Natural killer cell (primary cell): ENCODE measurements around the gene MAPK11. TPM values are rescaled to one million over a fixed set of nuclear protein-coding genes. Genes with fewer than 3 reads are reported as not detected.

Source experiments
- ATAC-seq, 3 donors: fragments of 150-1000 bp in 2 of 3; fragments of 200-7000 bp in 1 of 3; cut with Tn5 transposase; 1 replicate in 1 of 3; 2 replicates in 2 of 3; pipeline ENCODE4 v1.10.0; 2021; ENCODE audit warnings: mild to moderate bottlenecking in 2 of 3, moderate library complexity in 2 of 3
- DNase-seq, 2 donors: peaks; one replicate each; pipeline versions ENCODE4 v3.0.0 to v3.0.0-alpha.2; 2013 to 2021; ENCODE audit warnings: mixed read lengths in 1 of 2
- H3K27ac ChIP-seq: one replicate; pipeline ENCODE4 v1.5.1; 2013; ENCODE audit warnings: mild to moderate bottlenecking, low read length
- H3K27me3 ChIP-seq: one replicate; pipeline ENCODE4 v1.6.1; 2013; ENCODE audit warnings: low read length; ENCODE audit not compliant: control insufficient read depth, insufficient read depth
- H3K36me3 ChIP-seq: one replicate; pipeline ENCODE4 v1.6.1; 2013; ENCODE audit warnings: low read length; ENCODE audit not compliant: control insufficient read depth, insufficient read depth
- H3K4me1 ChIP-seq: one replicate; pipeline ENCODE4 v1.6.1; 2013; ENCODE audit warnings: low read length; ENCODE audit not compliant: control insufficient read depth, insufficient read depth
- H3K4me3 ChIP-seq: one replicate; pipeline ENCODE4 v1.5.1; 2013; ENCODE audit warnings: low read length
- H3K9me3 ChIP-seq: one replicate; pipeline ENCODE4 v1.6.1; 2013; ENCODE audit warnings: low read length; ENCODE audit not compliant: control insufficient read depth, insufficient read depth
- H3K27ac Mint-ChIP-seq, 2 donors: one replicate each; pipeline ENCODE4 v1.8.0; 2022; ENCODE audit warnings: mild to moderate bottlenecking in 2 of 2, mixed read lengths in 2 of 2, moderate library complexity in 1 of 2
- H3K27me3 Mint-ChIP-seq, 2 donors: one replicate each; pipeline ENCODE4 v1.8.0; 2022; ENCODE audit warnings: low read depth in 2 of 2, mixed read lengths in 2 of 2
- H3K36me3 Mint-ChIP-seq: one replicate; pipeline ENCODE4 v1.8.0; 2022; ENCODE audit warnings: mixed read lengths
- H3K4me1 Mint-ChIP-seq, 2 donors: one replicate each; pipeline ENCODE4 v1.8.0; 2022; ENCODE audit warnings: mixed read lengths in 2 of 2
- H3K4me3 Mint-ChIP-seq: one replicate; pipeline ENCODE4 v1.8.0; 2022; ENCODE audit warnings: mild to moderate bottlenecking, moderate library complexity, mixed read lengths
- H3K9me3 Mint-ChIP-seq, 2 donors: one replicate each; pipeline ENCODE4 v1.8.0; 2022; ENCODE audit warnings: mixed read lengths in 2 of 2
- WGBS: methylation state at CpG from one replicate; pipeline ENCODE4 v1.1.7; 2013; ENCODE audit warnings: missing lambda C conversion rate; ENCODE audit not compliant: insufficient coverage; 5-methylcytosine and 5-hydroxymethylcytosine counted together
- intact Hi-C: fragments of 100-400 bp; cut with micrococcal nuclease; formaldehyde crosslinking; loops from one replicate; pipeline ENCODE4 v1.14.2; 2022
- total RNA-seq, 4 donors: library from RNA; stranded (reverse); fragments of 120-200 nt in 1 of 4; gene quantifications; one replicate each; pipeline versions ENCODE4 v1.2.3 to v1.2.4, GENCODE V29; 2013 to 2022
- TF ChIP-seq, protein P1 (sequence below): fragments of 200-600 bp; IDR thresholded peaks from one replicate; pipeline ENCODE4 v1.8.0; 2022; ENCODE audit warnings: antibody characterized with exemption

The MAPK11 gene
- total RNA-seq, 3 donors from 2014 or later (not counting 1 experiment from before 2014, with no cell fraction given) = 2.2 to 3.1 (median 2.2) TPM

DNA sequence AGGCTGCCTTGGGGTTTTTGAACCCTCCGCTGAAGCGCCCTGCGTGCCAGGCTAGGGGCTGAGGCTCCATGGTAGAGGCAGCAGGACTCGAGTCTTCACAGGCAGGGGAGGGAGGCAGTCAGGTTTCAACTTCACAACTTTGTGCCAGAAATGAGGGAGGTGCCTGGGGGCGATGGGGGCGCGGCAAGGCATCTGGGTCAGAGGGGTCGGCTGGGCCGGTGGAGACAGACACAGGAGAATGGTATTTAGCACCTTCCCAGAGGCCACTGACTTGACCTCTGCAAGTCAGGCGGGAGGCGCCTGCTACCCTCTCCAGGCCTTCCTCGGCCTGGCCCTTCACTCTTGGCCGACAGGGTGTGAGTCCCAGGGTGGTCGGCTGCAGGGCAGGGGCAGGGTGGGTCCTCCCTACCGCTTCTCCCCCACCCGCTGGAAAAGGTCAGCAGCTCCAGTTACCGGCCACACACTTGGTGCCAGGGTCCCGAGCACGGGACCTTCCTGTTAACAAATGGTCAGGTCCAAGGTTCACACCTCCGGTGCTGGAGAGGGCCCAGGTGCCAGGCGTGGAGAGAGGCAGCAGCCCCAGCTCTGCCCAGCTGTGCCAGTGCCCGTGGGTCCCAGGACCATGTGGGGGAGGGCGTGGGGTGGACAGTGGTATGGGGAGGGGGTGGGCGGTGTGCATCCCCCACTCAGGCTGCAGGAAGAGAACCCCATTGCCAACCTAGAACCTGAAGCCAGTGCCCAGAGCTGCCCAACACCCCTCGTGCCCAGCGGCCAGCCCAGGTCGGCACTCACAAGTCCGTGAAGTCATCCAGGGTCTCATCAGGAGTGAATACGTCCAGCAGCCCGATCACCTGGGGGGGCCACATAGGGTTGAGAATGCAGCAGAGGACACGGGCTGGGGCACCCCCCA, 12.5 kb downstream of the MAPK11 start:
- no peaks in the 10 kb centered on the region for H3K36me3 Mint-ChIP-seq
- Histone ChIP-seq H3K9me3 (no peaks in the 10 kb centered on the region), H3K4me3 (no peak overlapping the region), H3K27ac (no peak overlapping the region), H3K27me3 (peaks cover 11% of the 10 kb centered on the region), H3K36me3 (no peaks in the 10 kb centered on the region), H3K4me1 (peaks cover 13% of the 10 kb centered on the region)
- ATAC-seq (no peak), DNase-seq (no peak)
- H3K4me1 Mint-ChIP-seq = peaks cover 0 to 7% of the 10 kb centered on the region in 2 donors
- intact Hi-C loops = no loop called here
- H3K9me3 Mint-ChIP-seq = no peaks in the 10 kb centered on the region
- 87% methylated on average over 31 of the region's 31 CpGs for WGBS
- H3K4me3 Mint-ChIP-seq = no peak overlapping the region
- H3K27me3 Mint-ChIP-seq = peaks cover 0 to 11% of the 10 kb centered on the region in 2 donors
- TF ChIP-seq, protein P1, sequence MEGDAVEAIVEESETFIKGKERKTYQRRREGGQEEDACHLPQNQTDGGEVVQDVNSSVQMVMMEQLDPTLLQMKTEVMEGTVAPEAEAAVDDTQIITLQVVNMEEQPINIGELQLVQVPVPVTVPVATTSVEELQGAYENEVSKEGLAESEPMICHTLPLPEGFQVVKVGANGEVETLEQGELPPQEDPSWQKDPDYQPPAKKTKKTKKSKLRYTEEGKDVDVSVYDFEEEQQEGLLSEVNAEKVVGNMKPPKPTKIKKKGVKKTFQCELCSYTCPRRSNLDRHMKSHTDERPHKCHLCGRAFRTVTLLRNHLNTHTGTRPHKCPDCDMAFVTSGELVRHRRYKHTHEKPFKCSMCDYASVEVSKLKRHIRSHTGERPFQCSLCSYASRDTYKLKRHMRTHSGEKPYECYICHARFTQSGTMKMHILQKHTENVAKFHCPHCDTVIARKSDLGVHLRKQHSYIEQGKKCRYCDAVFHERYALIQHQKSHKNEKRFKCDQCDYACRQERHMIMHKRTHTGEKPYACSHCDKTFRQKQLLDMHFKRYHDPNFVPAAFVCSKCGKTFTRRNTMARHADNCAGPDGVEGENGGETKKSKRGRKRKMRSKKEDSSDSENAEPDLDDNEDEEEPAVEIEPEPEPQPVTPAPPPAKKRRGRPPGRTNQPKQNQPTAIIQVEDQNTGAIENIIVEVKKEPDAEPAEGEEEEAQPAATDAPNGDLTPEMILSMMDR = no peak
- H3K27ac Mint-ChIP-seq = no peak overlapping the region

DNA sequence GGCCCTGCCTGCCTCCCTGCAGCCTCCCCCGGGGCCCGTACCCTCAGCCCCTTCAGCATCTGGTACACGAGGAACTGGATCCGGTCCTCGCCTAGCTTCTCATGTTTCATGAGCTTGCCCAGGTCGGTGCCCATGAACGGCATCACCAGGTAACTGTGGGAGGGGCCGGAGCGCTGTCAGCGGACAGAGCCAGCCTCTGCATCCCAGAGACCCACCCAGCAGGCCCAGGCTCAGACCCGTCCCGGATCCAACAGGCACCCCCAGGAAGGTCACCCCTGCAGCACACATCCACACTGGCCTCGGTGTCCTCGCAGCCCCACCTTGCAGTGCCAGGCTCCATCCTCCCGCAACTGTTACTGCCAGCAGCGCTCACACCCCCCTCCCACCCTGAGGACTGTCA, 13.1 kb downstream of the MAPK11 start:
- H3K36me3 ChIP-seq = no peaks in the 10 kb centered on the region
- H3K27me3 ChIP-seq = peaks cover 5% of the 10 kb centered on the region
- no peak for ATAC-seq
- H3K27ac ChIP-seq = no peak overlapping the region
- 95% methylated on average over 16 of the region's 16 CpGs for WGBS
- H3K4me3 ChIP-seq = no peak overlapping the region
- Mint-ChIP-seq H3K27me3 (peaks cover 0 to 7% of the 10 kb centered on the region in 2 donors), H3K36me3 (no peaks in the 10 kb centered on the region), H3K4me3 (no peak overlapping the region), H3K27ac (no peak overlapping the region), H3K9me3 (no peaks in the 10 kb centered on the region), H3K4me1 (peaks cover 0 to 6% of the 10 kb centered on the region in 2 donors)
- H3K9me3 ChIP-seq = no peaks in the 10 kb centered on the region
- peaks cover 11% of the 10 kb centered on the region for H3K4me1 ChIP-seq
- intact Hi-C loops = no loop called here
- TF ChIP-seq, protein P1 = no peak
- no peak for DNase-seq

DNA sequence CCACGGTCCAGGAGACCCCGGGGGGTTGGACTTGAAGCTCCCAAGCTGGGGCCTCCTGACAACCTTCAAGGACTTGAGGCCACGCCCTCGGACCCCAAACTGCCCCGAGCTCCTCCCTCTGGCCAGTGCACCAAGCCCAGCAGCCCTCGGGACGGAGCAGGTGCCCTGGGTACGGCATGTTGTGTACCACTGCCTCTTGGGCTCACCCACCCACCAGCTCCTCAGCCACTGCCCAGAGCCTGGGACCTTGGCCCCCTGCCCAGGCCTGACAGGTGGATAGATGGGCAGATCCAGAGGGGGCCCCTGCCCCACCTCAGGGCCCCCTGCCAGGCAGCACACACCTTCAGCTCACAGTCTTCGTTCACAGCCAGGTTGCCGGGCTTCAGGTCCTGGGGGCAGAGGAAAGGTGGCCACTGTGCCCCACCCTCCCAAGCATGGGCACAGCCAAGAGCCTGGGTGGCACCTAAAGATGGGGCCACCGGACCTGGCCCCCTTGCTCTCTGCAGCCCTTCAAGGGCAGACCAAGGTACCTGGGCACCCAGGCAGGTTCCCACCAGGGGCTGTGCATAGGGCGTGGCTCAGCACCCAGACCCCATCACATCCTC, 13.8 kb downstream of the MAPK11 start:
- TF ChIP-seq, protein P1 = no peak
- no peak overlapping the region for H3K4me3 Mint-ChIP-seq
- Histone ChIP-seq H3K4me1 (peaks cover 14% of the 10 kb centered on the region), H3K4me3 (no peak overlapping the region), H3K27ac (no peak overlapping the region), H3K36me3 (no peaks in the 10 kb centered on the region), H3K9me3 (no peaks in the 10 kb centered on the region), H3K27me3 (peaks cover 4% of the 10 kb centered on the region)
- H3K27ac Mint-ChIP-seq = no peak overlapping the region
- DNase-seq (no peak), ATAC-seq (no peak)
- peaks cover 0 to 6% of the 10 kb centered on the region in 2 donors for H3K27me3 Mint-ChIP-seq
- no peaks in the 10 kb centered on the region for H3K9me3 Mint-ChIP-seq
- H3K4me1 Mint-ChIP-seq = peaks cover 0 to 9% of the 10 kb centered on the region in 2 donors
- no peaks in the 10 kb centered on the region for H3K36me3 Mint-ChIP-seq
- intact Hi-C loops = no loop called here
- 92% methylated on average over 12 of the region's 12 CpGs for WGBS
